ENCODE results near the gene LCE3B. TPM values are rescaled to one million over a fixed set of nuclear protein-coding genes. Genes with fewer than 3 reads are reported as not detected.
"Not testable (repeated sequence)": the region's sequence is repeated elsewhere in the genome, so short reads cannot be mapped to it uniquely, and the experiment has no call there.

The LCE3B gene
- not detected in 2 replicates for total RNA-seq

DNA sequence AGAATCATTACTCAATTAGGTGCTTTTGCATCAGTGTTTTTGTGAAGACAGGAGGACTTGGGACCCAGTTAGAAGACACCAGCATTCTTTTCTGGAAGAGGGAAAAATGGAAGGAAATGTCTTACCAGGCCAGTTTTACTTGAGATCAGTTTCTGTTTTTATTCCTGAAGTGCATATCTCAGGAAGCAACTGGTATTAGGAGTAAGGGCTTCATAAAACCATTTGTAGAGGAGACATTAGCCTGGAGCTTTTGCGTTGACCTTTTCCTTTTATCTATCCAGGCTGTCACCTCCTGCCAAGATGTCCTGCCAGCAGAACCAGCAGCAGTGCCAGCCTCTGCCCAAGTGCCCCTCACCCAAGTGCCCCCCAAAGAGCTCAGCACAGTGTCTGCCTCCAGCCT, at the start of gene LCE3B:
LCE3B (plus strand) TSS at position 301 of the 400 bp plus-strand sequence; CDS start at position 301, 0 bp downstream.
- no peak for DNase-seq (ENCODE audit: low read depth)

DNA sequence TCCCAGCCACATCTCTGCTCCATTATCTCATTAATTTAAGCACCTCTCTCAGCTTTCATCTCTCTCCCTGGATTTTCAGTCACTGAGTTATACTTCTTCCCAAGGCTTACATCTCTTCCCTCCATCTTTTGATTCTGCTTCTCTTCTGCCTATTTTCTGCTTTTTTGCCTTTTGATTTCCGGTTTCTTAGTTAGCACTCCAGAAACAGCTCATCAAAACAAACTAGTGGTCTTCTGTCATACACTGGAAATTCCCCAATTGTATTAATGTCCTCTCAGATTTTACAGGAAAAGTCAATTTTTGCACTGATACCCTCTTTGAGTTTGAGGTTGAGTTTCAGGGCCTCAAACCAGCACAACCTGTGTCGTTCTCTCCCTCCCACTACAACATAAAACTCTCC, 48.5 kb upstream of the LCE3B start:
- DNase-seq (ENCODE audit: low read depth) = no peak

DNA sequence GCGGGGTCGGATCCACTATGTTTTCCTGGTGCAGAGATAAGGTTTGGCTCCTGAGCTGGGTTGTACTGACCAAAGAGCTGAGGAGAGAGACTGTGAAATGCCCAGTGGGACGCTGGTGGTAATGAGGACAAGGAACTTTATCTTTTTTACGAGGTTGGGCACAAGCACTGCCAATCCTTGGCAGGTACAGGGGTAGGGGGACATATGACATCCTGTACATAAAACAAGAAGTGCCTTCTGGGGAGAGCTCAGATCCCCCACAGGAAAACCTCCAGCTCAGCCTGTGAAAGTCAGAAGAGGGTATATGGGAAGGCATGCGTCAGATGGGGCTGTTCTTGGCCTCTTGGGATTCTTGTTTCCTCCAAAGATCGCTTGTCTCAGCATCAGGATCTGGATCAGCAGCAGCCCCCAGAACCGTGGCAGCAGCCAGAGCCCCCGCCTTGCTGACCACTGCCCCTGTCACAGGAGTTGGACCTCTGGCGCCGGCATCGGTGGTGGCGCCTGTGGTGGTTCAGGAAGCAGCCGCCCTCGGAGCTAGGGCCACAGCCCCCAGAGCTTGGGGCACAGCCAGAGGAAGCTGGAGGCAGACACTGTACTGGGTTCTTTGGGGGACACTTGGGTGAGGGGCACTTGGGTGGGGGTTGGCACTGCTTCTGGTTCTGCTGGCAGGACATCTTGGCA, 47.9 kb upstream of the LCE3B start:
- no peak for DNase-seq (ENCODE audit: low read depth)

DNA sequence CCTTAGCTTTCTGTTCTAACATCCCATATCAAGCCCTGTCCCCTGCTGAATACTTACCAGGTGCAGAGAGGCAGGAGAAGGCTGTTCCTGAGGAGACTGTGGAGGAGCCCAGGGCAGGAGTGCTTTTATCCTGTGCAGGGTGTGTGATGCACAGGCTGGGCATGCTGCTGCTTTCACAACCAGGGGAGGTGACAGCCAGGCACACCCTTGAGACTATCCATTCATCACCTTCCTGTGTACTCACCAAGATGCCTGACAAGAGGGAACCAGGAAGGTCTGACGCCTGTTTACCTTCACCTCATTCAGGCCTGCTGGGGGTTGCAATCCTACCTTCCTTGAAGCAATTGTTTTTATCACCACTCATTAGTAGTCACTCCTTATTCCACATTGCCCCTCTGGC, 46.9 kb upstream of the LCE3B start, which contains the start of gene LCE3E:
LCE3E (minus strand) TSS at position 100 of the 400 bp plus-strand sequence. CDS start 572 bp downstream, outside the sequence.
- no peak for DNase-seq (ENCODE audit: low read depth)

DNA sequence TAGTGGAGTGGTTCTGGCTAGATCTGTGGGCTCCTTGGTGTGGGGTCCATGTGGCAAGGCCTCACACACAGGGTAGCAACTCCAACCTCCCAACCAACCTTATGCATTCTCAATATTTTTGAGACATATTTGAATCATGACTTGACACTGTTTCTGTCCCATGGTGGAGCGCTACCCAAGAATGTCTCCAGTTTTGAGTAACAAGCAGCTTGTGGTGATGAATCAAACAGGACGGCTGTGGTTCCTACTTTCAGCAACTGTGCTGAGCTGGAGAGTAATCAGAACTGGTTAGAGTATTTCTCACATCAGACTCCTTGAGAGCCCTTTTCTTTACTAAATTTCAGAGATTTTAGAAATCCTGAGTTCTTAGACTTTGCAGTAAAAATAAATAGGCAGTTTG, 36.4 kb upstream of the LCE3B start:
- no peak for DNase-seq (ENCODE audit: low read depth)

GRCh38 chr1:152579526-152579925, 34.1 kb upstream of the LCE3B start:
- DNase-seq (ENCODE audit: low read depth) = not testable (repeated sequence)

- no peak for DNase-seq (ENCODE audit: low read depth)
Observed at GRCh38 chr1:152580433-152580832, 33.2 kb upstream of the LCE3B start, which contains the start of gene LCE3D. TSS of gene LCE3D (minus strand) at chr1:152580516. CDS start at chr1:152579936, 580 bp downstream.

- DNase-seq (ENCODE audit: low read depth) = no peak
Observed at GRCh38 chr1:152582647-152583046, 31.0 kb upstream of the LCE3B start.

GRCh38 chr1:152585586-152585985, 28.0 kb upstream of the LCE3B start:
- no peak for DNase-seq (ENCODE audit: low read depth)

DNA sequence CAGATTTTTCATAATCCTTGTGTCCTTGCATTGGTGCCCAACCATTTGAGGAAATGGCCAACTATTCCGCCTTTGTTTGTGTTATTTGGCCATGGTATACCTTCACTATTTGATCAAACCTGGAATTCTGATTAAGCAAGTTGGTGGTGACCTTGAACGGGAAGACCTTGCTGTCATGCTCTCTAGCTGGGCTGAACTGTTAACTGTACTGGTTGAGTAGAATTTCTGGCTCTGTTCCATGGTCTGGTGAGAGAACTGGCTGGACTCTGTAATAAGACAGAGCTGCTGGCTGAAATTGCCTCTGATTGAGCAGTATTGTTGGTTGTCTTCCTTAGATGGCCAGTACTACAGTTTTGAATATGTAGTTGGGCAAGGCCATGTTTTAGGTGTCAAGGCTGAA, 16.6 kb upstream of the LCE3B start:
- DNase-seq (ENCODE audit: low read depth) = no peak

DNA sequence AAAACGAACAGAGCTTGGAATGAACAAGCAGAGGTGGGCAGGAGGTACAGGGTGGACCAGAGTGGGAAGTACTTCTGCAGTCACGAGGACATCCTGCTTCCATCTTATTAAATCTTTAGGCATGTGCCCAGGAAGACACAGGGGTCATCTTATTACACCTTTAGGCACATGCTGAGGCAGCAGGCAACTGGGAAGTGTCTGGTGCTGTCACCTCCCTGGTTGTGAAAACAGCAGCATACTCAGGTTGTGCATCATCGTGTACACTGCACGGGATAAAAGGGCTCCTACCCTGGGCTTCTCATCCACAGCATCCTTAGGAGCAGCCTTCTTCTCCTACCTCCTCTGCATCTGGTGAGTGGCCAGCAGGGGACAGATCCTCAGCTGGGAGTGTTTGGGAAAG, 13.7 kb upstream of the LCE3B start, which contains the start of gene LCE3C:
LCE3C (plus strand) TSS at position 301 of the 400 bp plus-strand sequence. CDS start 498 bp downstream, outside the sequence.
- no peak for DNase-seq (ENCODE audit: low read depth)

- DNase-seq (ENCODE audit: low read depth) = no peak
Observed at GRCh38 chr1:152621993-152622392, 8.4 kb downstream of the LCE3B start.

GRCh38 chr1:152622803-152623202, 9.2 kb downstream of the LCE3B start, which contains the start of gene LCE3A:
TSS of gene LCE3A (minus strand) at chr1:152623103. CDS start at chr1:152623103, 0 bp downstream.
- DNase-seq (ENCODE audit: low read depth) = no peak

GRCh38 chr1:152623203-152623844, 9.7 kb downstream of the LCE3B start:
- no peak for DNase-seq (ENCODE audit: low read depth)

GRCh38 chr1:152626744-152627143, 13.1 kb downstream of the LCE3B start:
- DNase-seq (ENCODE audit: low read depth) = no peak

DNA sequence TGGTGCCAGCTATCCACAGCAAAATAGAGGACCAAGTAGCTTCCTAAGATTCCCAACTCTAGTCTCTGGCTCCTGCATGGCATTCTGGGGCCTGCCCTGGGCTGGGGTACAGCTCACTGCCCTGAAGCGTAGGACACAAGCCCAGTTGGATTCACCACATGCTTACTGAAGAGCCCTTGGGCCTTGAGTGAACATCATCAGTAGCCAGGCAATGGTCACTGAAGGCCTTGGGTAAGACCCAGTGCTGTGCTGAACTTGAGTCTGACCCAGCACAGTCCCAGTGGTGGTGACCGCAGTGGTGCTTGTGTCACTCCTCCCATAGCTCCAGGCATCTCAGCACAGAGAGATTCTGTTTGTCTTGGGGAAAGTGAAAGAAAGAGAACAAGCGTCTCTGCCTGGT, 17.0 kb downstream of the LCE3B start:
- no peak for DNase-seq (ENCODE audit: low read depth)

- no peak for DNase-seq (ENCODE audit: low read depth)
Observed at GRCh38 chr1:152640351-152640750, 26.7 kb downstream of the LCE3B start.

DNA sequence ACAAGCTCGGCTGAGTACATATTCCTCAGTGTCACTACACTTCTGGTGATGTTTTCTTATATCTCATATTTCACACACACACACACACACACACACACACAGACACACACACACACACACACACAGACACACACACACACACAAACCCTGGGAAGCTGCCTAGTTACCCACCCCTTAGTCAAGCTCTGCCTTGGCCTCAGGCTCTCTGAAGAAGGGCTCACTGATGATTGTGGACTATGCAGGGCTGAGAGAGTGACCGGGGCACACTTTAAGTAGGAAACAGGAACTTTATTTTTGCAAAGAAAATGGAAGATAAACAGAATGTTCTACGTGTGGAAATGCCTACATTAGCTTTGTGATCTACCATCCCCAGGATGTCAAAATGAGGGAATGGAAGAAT, 30.3 kb downstream of the LCE3B start:
- DNase-seq (ENCODE audit: low read depth) = no peak

- no peak for DNase-seq (ENCODE audit: low read depth)
Observed at GRCh38 chr1:152645146-152645545, 31.5 kb downstream of the LCE3B start.

GRCh38 chr1:152646656-152647055, 33.0 kb downstream of the LCE3B start:
- DNase-seq (ENCODE audit: low read depth) = no peak

- peak; percentile 5 for DNase-seq (ENCODE audit: low read depth)
Observed at GRCh38 chr1:152654110-152654509, 40.5 kb downstream of the LCE3B start.

GRCh38 chr1:152656459-152656858, 42.8 kb downstream of the LCE3B start:
- no peak for DNase-seq (ENCODE audit: low read depth)

GRCh38 chr1:152657677-152658076, 44.1 kb downstream of the LCE3B start:
- DNase-seq (ENCODE audit: low read depth) = no peak

Measured in renal cortical epithelial cell (primary cell).